GM18858 (cell line): Measurements from ENCODE around the gene IL9.

ENCODE experiments used
- ATAC-seq: cut with Tn5 transposase; IDR thresholded peaks from one replicate; pipeline ENCODE4 v1.9.1; 2021; ENCODE audit not compliant: unreplicated experiment

IL9 gene

GRCh38 chr5:135891791-135892190 lies 3.9 kb downstream of the IL9 start:
- no peak for ATAC-seq

GRCh38 chr5:135891268-135891667 lies 4.4 kb downstream of the IL9 start:
- ATAC-seq, result no peak

GRCh38 chr5:135890867-135891266 lies 4.8 kb downstream of the IL9 start:
- ATAC-seq, result peak; percentile 65

- ATAC-seq, result no peak
Measured at GRCh38 chr5:135890296-135890695, 5.3 kb downstream of the IL9 start.

GRCh38 chr5:135887881-135888614 lies 7.6 kb downstream of the IL9 start:
- ATAC-seq, result no peak

GRCh38 chr5:135887447-135887864 lies 8.2 kb downstream of the IL9 start:
- peak; percentile 72 for ATAC-seq

- no peak for ATAC-seq
Measured at GRCh38 chr5:135886136-135886535, 9.5 kb downstream of the IL9 start.

GRCh38 chr5:135885031-135885430 lies 10.6 kb downstream of the IL9 start:
- no peak for ATAC-seq

- no peak for ATAC-seq
Measured at GRCh38 chr5:135883441-135883840, 12.2 kb downstream of the IL9 start.

- no peak for ATAC-seq
Measured at GRCh38 chr5:135883026-135883425, 12.6 kb downstream of the IL9 start.

GRCh38 chr5:135881819-135882218 lies 13.8 kb downstream of the IL9 start:
- no peak for ATAC-seq

- no peak for ATAC-seq
Measured at GRCh38 chr5:135881244-135881643, 14.4 kb downstream of the IL9 start.

GRCh38 chr5:135880801-135881200 lies 14.8 kb downstream of the IL9 start:
- no peak for ATAC-seq

- ATAC-seq, result no peak
Measured at GRCh38 chr5:135880278-135880677, 15.4 kb downstream of the IL9 start.

GRCh38 chr5:135879591-135879990 lies 16.1 kb downstream of the IL9 start:
- no peak for ATAC-seq

- no peak for ATAC-seq
Measured at GRCh38 chr5:135878156-135878620, 17.5 kb downstream of the IL9 start.

GRCh38 chr5:135877570-135878155 lies 18.0 kb downstream of the IL9 start:
- no peak for ATAC-seq

GRCh38 chr5:135876146-135876545 lies 19.5 kb downstream of the IL9 start:
- ATAC-seq, result no peak

GRCh38 chr5:135875567-135875966 lies 20.1 kb downstream of the IL9 start:
- no peak for ATAC-seq

- ATAC-seq, result no peak
Measured at GRCh38 chr5:135874461-135874860, 21.2 kb downstream of the IL9 start.

GRCh38 chr5:135873831-135874230 lies 21.8 kb downstream of the IL9 start:
- ATAC-seq, result no peak

GRCh38 chr5:135871268-135871915 lies 24.2 kb downstream of the IL9 start:
- no peak for ATAC-seq
